Stimulated activated naive CD8-positive, alpha-beta T cell treated with anti-CD3 and anti-CD28 coated beads, Interleukin-15, amount 100 ng/mL, for 72 hours (primary cell): ENCODE data around the gene PPA1.
A peak's percentile ranks its signal among the peaks of the same experiment; 100 is the strongest.
"Not testable (repeated sequence)": the region's sequence is repeated elsewhere in the genome, so short reads cannot be mapped to it uniquely, and the experiment has no call there.

ENCODE experiments used
- ATAC-seq: fragments of 150-1000 bp; cut with Tn5 transposase; 2 replicates; pipeline ENCODE4 v1.10.0; 2021; ENCODE audit warnings: mild to moderate bottlenecking, moderate library complexity
- DNase-seq, 2 donors: peaks; one replicate each; pipeline ENCODE4 v3.0.0; 2021 to 2022
- H3K27ac Mint-ChIP-seq, 2 donors: one replicate each; pipeline ENCODE4 v1.8.0; 2022; ENCODE audit warnings: mild to moderate bottlenecking in 2 of 2, mixed read lengths in 2 of 2, moderate library complexity in 2 of 2
- H3K27me3 Mint-ChIP-seq: one replicate; pipeline ENCODE4 v1.8.0; 2022; ENCODE audit warnings: mixed read lengths
- H3K4me1 Mint-ChIP-seq: one replicate; pipeline ENCODE4 v1.8.0; 2022; ENCODE audit warnings: mild to moderate bottlenecking, mixed read lengths
- H3K4me3 Mint-ChIP-seq, 2 donors: one replicate each; pipeline ENCODE4 v1.8.0; 2022; ENCODE audit warnings: mild to moderate bottlenecking in 2 of 2, mixed read lengths in 2 of 2, moderate library complexity in 1 of 2
- H3K9me3 Mint-ChIP-seq, 2 donors: one replicate each; pipeline ENCODE4 v1.8.0; 2022; ENCODE audit warnings: mixed read lengths in 2 of 2

The PPA1 gene

GRCh38 chr10:70174058-70174741 lies 59.0 kb downstream of the PPA1 start:
- peak overlapping the region; percentile 72 to 74 for H3K27ac Mint-ChIP-seq
- no peaks in the 10 kb centered on the region for H3K9me3 Mint-ChIP-seq
- peaks cover 43% of the 10 kb centered on the region for H3K4me1 Mint-ChIP-seq
- peak; percentile 50 for ATAC-seq
- peak; percentile 27 to 48 for DNase-seq
- peak overlapping the region; percentile 36 to 47 for H3K4me3 Mint-ChIP-seq
- H3K27me3 Mint-ChIP-seq, result no peaks in the 10 kb centered on the region

DNA sequence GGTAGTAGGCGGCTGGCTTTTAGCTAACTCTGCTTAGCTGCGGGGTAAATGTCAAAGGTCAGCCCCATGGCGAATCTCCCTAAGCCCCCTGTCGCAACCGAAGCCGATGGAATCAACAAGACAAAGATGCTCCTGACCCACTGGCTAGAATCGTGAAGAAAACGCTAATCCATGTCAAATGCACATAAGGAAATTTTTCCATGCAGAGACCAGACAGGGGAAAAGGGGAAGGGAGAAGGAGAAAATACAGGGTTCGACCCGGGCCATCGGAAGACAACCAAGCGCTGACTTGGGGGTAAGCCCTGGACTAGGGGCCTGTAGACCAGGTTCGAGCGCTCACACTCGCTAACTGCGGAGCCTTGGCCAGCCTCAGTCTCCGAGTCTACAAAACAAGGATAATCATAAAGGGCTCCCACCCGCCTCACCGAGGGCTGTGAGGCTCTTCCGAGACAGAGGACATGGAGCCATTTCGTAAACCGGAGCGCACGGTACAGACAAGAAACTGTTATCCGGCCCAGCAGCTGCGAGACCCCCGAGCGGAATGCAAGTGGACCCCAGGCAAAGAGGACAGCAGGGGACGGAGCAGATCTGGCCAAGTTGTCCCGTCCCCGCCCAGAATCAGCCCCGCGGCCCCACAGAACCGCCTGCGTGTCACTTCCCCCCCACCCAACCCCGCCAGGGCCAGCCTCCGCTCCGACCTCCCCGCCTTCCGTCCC lies 63.4 kb downstream of the PPA1 start:
- Mint-ChIP-seq H3K27ac (peak overlapping the region; percentile 97 to 98), H3K9me3 (no peaks in the 10 kb centered on the region), H3K4me3 (peak overlapping the region; percentile 90 to 95), H3K27me3 (no peaks in the 10 kb centered on the region), H3K4me1 (peaks cover 82% of the 10 kb centered on the region)
- ATAC-seq (peak; percentile 26), DNase-seq (no peak)

DNA sequence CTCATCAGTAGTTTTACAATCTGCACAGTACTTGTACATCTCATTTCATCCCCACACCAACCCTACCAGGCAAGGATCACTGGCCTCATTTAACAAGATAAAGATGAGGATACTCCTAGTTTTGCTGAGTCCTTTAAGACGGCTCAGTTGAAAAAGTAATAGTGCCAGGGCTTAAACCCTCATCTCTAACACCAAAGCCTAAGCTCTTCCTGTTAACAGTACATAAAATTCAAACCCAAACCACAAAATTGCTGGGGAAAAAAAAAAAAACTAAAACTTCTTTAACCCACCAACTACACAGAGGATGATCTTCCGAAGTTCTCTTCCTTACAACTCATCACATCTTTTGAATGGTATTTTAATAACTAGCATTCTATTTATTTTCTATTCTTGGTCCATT lies 64.2 kb downstream of the PPA1 start:
- DNase-seq (no peak), ATAC-seq (no peak)
- H3K27ac Mint-ChIP-seq, result peak overlapping the region; percentile 97 to 98
- peaks cover 82% of the 10 kb centered on the region for H3K4me1 Mint-ChIP-seq
- no peaks in the 10 kb centered on the region for H3K9me3 Mint-ChIP-seq
- no peaks in the 10 kb centered on the region for H3K27me3 Mint-ChIP-seq
- H3K4me3 Mint-ChIP-seq, result peak overlapping the region; percentile 90 to 95

- H3K27me3 Mint-ChIP-seq, result no peaks in the 10 kb centered on the region
- H3K4me1 Mint-ChIP-seq, result peaks cover 86% of the 10 kb centered on the region
- ATAC-seq (no peak), DNase-seq (peak in 1 of 2 donors; percentile 29)
- H3K9me3 Mint-ChIP-seq, result no peaks in the 10 kb centered on the region
- peak overlapping the region in 1 of 2 donors; percentile 83 for H3K27ac Mint-ChIP-seq
- peak overlapping the region; percentile 71 to 75 for H3K4me3 Mint-ChIP-seq
Observed at GRCh38 chr10:70167246-70167645, 66.0 kb downstream of the PPA1 start.

DNA sequence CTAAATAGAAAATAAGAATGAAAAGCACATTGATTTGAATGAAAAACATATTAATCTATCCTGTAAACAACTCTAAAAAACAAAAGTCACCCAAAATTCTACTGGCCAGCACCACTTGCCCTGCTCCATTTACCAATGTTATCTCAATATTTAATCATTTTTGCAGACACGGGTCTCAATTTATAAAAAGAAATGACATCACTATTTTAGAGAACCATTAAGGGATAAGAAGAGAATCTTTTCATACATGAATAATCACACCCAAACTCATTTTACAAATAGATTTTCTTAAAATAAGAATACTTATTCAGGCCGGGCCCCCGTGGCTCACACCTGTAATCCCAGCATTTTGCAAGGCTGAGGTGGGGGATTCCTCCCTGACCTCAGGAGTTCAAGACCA lies 66.8 kb downstream of the PPA1 start:
- Mint-ChIP-seq H3K27ac (no peak overlapping the region), H3K27me3 (no peaks in the 10 kb centered on the region), H3K4me1 (peaks cover 87% of the 10 kb centered on the region), H3K9me3 (no peaks in the 10 kb centered on the region), H3K4me3 (peak overlapping the region; percentile 4 to 46)
- DNase-seq, result no peak
- no peak for ATAC-seq

GRCh38 chr10:70164163-70164562 lies 69.1 kb downstream of the PPA1 start:
- ATAC-seq (no peak), DNase-seq (no peak)
- peaks cover 95% of the 10 kb centered on the region for H3K4me1 Mint-ChIP-seq
- H3K27ac Mint-ChIP-seq, result no peak overlapping the region
- H3K4me3 Mint-ChIP-seq, result peak overlapping the region; percentile 78 to 97
- H3K9me3 Mint-ChIP-seq, result no peaks in the 10 kb centered on the region
- H3K27me3 Mint-ChIP-seq, result no peaks in the 10 kb centered on the region

DNA sequence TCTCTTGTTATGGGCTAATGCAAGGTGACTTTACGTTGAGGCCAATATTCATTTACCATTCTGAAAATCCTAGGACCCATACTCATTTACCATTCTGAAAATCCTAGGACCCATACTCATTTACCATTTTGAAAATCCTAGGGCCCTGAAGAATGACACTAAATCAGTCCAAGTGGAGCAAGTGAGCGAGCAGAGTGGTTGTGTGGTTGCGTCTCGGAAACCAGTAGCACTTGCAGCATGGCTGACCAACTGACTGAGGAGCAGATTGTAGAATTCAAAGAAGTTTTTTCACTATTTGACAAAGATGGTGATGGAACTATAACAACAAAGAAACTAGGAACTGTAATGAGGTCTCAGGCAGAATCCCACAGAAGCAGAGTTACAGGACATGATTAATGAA lies 69.8 kb downstream of the PPA1 start:
- no peak for DNase-seq
- Mint-ChIP-seq H3K27me3 (no peaks in the 10 kb centered on the region), H3K9me3 (no peaks in the 10 kb centered on the region), H3K27ac (peak overlapping the region; percentile 60 to 92), H3K4me3 (peak overlapping the region; percentile 78 to 97), H3K4me1 (peaks cover 88% of the 10 kb centered on the region)
- no peak for ATAC-seq

- peaks cover 82% of the 10 kb centered on the region for H3K4me1 Mint-ChIP-seq
- H3K4me3 Mint-ChIP-seq, result peak overlapping the region; percentile 78 to 97
- no peaks in the 10 kb centered on the region for H3K27me3 Mint-ChIP-seq
- peak; percentile 55 to 82 for DNase-seq
- H3K27ac Mint-ChIP-seq, result peak overlapping the region; percentile 90 to 99
- no peaks in the 10 kb centered on the region for H3K9me3 Mint-ChIP-seq
- ATAC-seq, result peak; percentile 95
Observed at GRCh38 chr10:70162892-70163201, 70.4 kb downstream of the PPA1 start.

- Mint-ChIP-seq H3K9me3 (no peaks in the 10 kb centered on the region), H3K27me3 (no peaks in the 10 kb centered on the region), H3K4me1 (peaks cover 77% of the 10 kb centered on the region), H3K27ac (peak overlapping the region; percentile 90 to 99), H3K4me3 (peak overlapping the region; percentile 78 to 97)
- ATAC-seq (peak; percentile 85), DNase-seq (no peak)
Observed at GRCh38 chr10:70162151-70162891, 70.9 kb downstream of the PPA1 start.

DNA sequence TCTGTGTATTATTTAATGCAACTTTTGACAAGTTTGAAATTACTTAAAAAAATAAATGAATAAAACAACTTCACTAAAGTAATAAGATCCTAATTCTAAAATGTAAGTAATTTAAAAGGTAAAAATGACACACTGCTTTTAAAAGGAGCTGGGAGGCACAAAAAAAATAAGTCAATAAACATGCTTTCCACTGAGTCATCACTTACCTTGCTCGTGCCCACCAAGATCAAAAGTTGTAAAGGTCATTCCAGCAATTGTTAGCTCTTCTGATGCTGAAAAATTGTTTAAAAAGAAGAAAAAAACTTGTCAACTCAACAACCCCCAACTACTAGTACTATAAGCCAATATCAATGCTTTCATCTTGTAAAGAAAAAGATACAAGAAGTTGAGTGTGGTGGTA lies 72.4 kb downstream of the PPA1 start:
- Mint-ChIP-seq H3K27ac (peak overlapping the region in 1 of 2 donors; percentile 65), H3K4me1 (peaks cover 72% of the 10 kb centered on the region), H3K4me3 (peak overlapping the region; percentile 78 to 97), H3K9me3 (no peaks in the 10 kb centered on the region), H3K27me3 (no peaks in the 10 kb centered on the region)
- DNase-seq (no peak), ATAC-seq (no peak)

- H3K27me3 Mint-ChIP-seq, H3K4me3 Mint-ChIP-seq, DNase-seq, H3K27ac Mint-ChIP-seq, ATAC-seq, H3K9me3 Mint-ChIP-seq: not testable (repeated sequence)
- peaks cover 64% of the 10 kb centered on the region for H3K4me1 Mint-ChIP-seq
Observed at GRCh38 chr10:70159366-70159765, 73.9 kb downstream of the PPA1 start.

DNA sequence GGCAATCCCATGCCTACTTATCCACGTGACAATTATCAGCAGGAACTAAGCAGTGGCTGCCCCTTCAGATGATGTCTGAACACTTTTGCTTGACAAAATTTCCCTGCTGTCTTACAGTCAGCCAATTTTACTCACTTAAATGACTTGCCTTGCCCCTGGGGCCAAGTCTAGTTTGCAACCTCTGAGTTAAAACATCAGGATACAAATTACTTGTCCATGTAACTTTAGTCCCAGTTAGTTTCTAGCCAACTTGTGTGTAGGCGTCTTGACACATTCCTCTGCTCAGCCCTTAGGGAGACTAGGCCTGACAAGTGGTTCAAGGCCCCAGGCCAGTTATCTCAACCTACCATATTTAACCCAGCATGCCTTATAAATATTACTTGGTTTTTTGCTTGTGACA lies 75.1 kb downstream of the PPA1 start:
- Mint-ChIP-seq H3K4me3 (no peak overlapping the region), H3K27ac (no peak overlapping the region)
- DNase-seq, result no peak

DNA sequence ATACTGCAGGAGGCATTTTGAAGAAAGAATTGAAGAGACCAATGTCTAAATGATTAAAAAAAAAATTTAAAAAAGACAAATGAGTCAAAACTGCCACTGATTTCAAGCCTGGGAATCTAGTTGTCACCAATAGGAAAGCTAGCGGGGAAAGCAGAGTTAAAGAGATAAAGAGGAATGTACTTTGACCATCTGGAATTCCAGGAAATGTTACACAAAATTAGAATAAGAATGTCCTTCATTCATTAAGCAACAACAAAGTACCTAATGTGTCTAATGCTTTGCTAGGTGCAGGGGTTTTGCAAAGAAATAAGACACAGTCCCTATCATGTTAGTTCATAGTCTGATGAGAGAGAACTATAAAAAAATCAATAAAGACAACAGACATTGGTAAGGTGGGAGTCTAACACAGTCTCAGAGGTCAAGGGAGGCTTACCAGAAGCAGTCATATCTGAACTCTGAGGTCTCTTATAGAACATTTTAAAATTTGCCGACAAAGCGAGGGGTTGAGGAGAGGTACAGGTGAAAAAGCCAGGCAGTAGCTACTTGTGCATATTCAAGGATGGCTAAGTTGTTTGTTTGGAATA lies 77.9 kb downstream of the PPA1 start:
- Mint-ChIP-seq H3K9me3 (no peaks in the 10 kb centered on the region), H3K4me1 (peaks cover 37% of the 10 kb centered on the region), H3K4me3 (no peak overlapping the region), H3K27ac (peak overlapping the region in 1 of 2 donors; percentile 41), H3K27me3 (no peaks in the 10 kb centered on the region)
- no peak for DNase-seq
- no peak for ATAC-seq

More for the DNA sequence above, 75.1 kb downstream of the PPA1 start:
- H3K9me3 Mint-ChIP-seq, result no peaks in the 10 kb centered on the region
- peaks cover 52% of the 10 kb centered on the region for H3K4me1 Mint-ChIP-seq
- no peaks in the 10 kb centered on the region for H3K27me3 Mint-ChIP-seq
- ATAC-seq, result no peak
